ACHN (cell line): ENCODE data around the gene MFAP1.
"Not testable (repeated sequence)": the region's sequence is repeated elsewhere in the genome, so short reads cannot be mapped to it uniquely, and the experiment has no call there.

ENCODE experiments used
- DNase-seq: peaks from one replicate; pipeline ENCODE4 v3.0.0-alpha.2; 2015
- in situ Hi-C: cut with HindIII; loops from 2 replicates; pipeline ENCODE4 v1.10.0; 2017; ENCODE audit warnings: low sequenced_read_pairs, low pct_ligation_motif_present, low pct_unique_long_range_greater_than_20kb

MFAP1 gene

GRCh38 chr15:43824302-43825246, at the start of gene MFAP1:
TSS of gene MFAP1 (minus strand) at chr15:43824690. CDS start at chr15:43824569, 121 bp downstream.
- in situ Hi-C loops = no loop called here
- peak; percentile 95 for DNase-seq

- in situ Hi-C loops = no loop called here
- no peak for DNase-seq
Observed at GRCh38 chr15:43873651-43874050, 49.2 kb upstream of the MFAP1 start.

DNA sequence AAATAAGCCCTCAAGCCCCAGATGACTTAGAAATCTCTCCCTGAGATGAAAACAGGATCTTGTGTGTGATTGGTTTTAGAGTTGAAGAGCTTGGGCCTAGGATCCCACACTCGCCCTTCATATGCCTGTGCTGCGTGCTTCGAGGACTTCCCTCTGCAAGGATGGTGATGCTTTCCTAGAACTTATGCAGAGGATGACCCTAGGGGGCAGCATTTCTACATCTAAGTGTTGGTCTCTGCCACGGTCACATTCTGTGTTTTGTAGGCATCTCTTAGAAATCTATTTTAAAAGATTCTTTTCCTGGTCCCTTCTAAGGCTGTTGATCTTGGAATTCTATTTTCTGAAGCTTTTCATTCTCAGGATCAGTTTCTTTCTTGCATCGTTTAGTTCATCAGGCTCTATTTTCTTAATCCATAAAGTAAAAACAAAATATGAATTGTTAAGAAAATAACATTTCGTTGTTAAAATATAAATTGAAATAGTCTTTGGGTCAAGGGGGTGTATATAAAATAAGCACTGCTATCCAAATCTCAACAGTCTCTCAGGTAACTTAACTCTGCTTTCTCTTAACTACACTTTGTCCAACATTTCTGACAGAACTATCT, 48.0 kb upstream of the MFAP1 start:
- in situ Hi-C loops = no loop called here
- DNase-seq = peak; percentile 67

DNA sequence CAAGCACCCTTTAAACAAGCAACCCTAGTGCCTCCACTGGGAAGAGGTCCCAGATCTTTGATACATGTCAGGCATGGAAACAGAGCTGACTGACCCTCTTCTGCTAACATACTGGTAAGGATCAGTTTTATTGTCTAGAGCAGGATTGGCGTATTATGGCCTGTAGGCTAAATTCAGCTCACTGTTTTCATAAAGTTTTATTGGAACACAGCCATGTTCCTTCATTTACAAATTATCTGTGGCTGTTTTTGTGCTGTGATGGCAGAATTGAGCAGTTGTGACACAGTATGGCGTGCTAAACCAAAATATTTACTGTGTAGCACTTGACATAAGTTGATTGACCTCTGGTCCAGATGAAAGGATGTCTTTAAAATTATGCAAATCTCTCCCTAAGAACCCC, 47.3 kb upstream of the MFAP1 start:
- in situ Hi-C loops = no loop called here

GRCh38 chr15:43868406-43868805, 43.9 kb upstream of the MFAP1 start:
- in situ Hi-C loops = no loop called here
- DNase-seq = no peak

More for the DNA sequence above, 47.3 kb upstream of the MFAP1 start:
- DNase-seq = no peak

DNA sequence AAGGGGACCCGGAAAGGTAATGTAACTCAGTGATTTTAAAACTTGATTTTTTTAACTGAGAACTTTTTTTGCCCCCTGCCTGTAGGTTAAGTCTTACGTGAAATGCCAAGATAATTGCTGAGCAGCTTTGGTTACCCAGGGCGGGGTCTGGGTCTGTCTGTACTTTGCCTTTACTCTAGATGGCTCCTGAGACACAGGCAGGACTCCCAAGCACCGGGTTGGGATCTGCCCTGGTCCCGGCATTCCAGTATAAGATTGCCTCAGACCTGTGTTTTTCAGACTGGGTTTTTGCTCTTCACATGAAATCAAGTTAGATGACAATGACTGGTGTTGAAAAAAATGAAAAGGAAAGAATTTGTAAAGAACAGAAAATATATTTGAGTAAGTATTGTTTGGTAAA, 42.6 kb upstream of the MFAP1 start:
- in situ Hi-C loops = no loop called here

GRCh38 chr15:43866636-43867035, 42.1 kb upstream of the MFAP1 start:
- DNase-seq, in situ Hi-C loops: not testable (repeated sequence)

More for the DNA sequence above, 42.6 kb upstream of the MFAP1 start:
- no peak for DNase-seq

DNA sequence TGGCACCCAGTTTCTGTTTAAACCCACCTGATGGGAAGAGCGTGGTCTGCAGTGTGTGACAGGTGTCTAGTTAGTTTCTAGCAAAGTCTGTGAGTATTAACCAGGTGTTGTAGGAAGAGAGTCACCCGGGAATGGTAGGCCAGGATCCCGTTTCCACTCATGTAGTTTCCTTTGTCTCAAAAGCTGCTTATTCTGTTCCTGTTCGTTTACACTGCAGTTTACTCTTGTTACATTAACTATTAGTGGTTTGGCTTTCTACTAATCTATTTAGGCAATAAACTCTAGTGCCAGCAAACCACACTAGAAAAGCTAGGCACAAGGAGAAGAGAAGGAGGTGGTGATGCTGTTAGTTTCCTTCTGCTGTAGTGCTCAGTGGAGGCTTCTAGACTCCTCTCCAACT, 35.1 kb upstream of the MFAP1 start:
- no peak for DNase-seq
- in situ Hi-C loops = no loop called here

- DNase-seq = no peak
- in situ Hi-C loops = no loop called here
Observed at GRCh38 chr15:43854801-43855200, 30.3 kb upstream of the MFAP1 start.

- no peak for DNase-seq
- in situ Hi-C loops = no loop called here
Observed at GRCh38 chr15:43852607-43853006, 28.1 kb upstream of the MFAP1 start.

GRCh38 chr15:43851251-43851650, 26.8 kb upstream of the MFAP1 start:
- in situ Hi-C loops = no loop called here

GRCh38 chr15:43845421-43845820, 20.9 kb upstream of the MFAP1 start:
- no peak for DNase-seq
- in situ Hi-C loops = no loop called here

More at GRCh38 chr15:43851251-43851650, 26.8 kb upstream of the MFAP1 start:
- DNase-seq = no peak

GRCh38 chr15:43832485-43832884, 8.0 kb upstream of the MFAP1 start:
- DNase-seq, in situ Hi-C loops: not testable (repeated sequence)

GRCh38 chr15:43831519-43832052, 7.1 kb upstream of the MFAP1 start:
- DNase-seq, in situ Hi-C loops: not testable (repeated sequence)

- DNase-seq, in situ Hi-C loops: not testable (repeated sequence)
Observed at GRCh38 chr15:43830691-43831275, 6.3 kb upstream of the MFAP1 start.

DNA sequence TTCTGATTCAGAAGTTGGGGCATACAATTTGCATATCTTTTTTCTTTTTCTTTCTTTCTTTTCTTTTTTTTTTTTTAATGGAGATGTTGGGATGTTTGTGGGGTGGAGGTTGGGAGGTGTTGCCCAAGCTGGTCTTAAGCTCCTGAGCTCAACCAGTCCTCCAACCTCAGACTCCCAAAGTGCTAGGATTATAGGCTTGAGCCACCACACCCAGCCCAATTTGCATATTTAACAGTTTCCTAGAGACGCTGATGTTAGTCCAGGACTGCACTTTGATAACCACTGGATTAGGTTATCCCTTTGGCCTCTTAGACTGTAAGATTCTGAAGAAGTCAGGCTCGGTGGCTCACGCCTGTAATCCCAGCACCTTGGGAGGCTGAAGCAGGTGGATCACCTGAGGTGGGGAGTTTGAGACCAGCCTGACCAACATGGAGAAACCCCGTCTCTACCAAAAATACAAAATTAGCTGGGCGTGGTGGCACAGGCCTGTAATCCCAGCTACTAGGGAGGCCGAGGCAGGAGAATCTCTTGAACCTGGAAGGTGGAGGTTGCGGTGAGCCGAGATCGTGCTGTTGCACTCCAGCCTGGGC, 5.6 kb upstream of the MFAP1 start:
- DNase-seq, in situ Hi-C loops: not testable (repeated sequence)

DNA sequence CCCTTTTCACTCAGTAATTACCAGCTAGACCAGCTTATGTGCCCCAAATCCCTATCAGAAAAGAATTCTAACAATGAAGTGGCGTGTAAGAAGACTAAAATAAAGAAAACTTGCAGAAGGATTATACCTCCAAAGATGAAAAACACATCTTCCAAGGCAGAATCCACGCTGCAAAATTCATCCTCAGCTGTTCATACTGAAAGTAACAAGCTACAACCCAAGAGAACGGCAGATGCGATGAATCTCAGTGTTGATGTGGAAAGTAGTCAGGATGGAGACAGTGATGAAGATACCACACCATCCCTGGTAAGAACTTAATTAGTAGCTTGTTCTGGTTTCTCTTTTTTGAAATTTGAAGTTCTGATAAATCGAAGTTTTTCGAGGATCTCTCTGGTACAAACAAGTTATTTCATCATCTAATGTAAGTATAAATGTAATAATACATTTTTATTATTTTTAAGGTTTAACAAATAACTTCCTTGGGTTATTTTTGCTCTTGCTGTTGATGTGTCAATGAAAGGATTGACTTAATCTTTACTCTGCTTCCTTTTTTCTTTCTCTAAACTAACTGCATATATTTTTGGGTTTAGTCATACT, 3.7 kb upstream of the MFAP1 start:
- in situ Hi-C loops = no loop called here
- no peak for DNase-seq
